ENCODE measurements around the gene PEAK1.
"Not testable (repeated sequence)": the region's sequence is repeated elsewhere in the genome, so short reads cannot be mapped to it uniquely, and the experiment has no call there.

PEAK1 gene

GRCh38 chr15:77292969-77293558 is 126.8 kb downstream of the PEAK1 start:
- Mint-ChIP-seq H3K27ac (no peak overlapping the region), H3K4me1 (ENCODE audit: low read depth) (no peaks in the 10 kb centered on the region), H3K36me3 (ENCODE audit: low read depth) (no peaks in the 10 kb centered on the region), H3K9me3 (no peaks in the 10 kb centered on the region), H3K27me3 (no peaks in the 10 kb centered on the region), H3K4me3 (no peak overlapping the region)

GRCh38 chr15:77291107-77291506 is 128.8 kb downstream of the PEAK1 start:
- H3K9me3 Mint-ChIP-seq: no peaks in the 10 kb centered on the region
- H3K4me3 Mint-ChIP-seq: no peak overlapping the region
- H3K4me1 Mint-ChIP-seq (ENCODE audit: low read depth): no peaks in the 10 kb centered on the region
- H3K36me3 Mint-ChIP-seq (ENCODE audit: low read depth): peaks cover under 1% of the 10 kb centered on the region
- H3K27me3 Mint-ChIP-seq: no peaks in the 10 kb centered on the region
- no peak overlapping the region for H3K27ac Mint-ChIP-seq

- Mint-ChIP-seq H3K9me3 (no peaks in the 10 kb centered on the region), H3K4me3 (no peak overlapping the region), H3K27me3 (no peaks in the 10 kb centered on the region), H3K4me1 (ENCODE audit: low read depth) (no peaks in the 10 kb centered on the region), H3K27ac (no peak overlapping the region), H3K36me3 (ENCODE audit: low read depth) (peaks cover 24% of the 10 kb centered on the region)
Measured at GRCh38 chr15:77287385-77287784, 132.5 kb downstream of the PEAK1 start.

DNA sequence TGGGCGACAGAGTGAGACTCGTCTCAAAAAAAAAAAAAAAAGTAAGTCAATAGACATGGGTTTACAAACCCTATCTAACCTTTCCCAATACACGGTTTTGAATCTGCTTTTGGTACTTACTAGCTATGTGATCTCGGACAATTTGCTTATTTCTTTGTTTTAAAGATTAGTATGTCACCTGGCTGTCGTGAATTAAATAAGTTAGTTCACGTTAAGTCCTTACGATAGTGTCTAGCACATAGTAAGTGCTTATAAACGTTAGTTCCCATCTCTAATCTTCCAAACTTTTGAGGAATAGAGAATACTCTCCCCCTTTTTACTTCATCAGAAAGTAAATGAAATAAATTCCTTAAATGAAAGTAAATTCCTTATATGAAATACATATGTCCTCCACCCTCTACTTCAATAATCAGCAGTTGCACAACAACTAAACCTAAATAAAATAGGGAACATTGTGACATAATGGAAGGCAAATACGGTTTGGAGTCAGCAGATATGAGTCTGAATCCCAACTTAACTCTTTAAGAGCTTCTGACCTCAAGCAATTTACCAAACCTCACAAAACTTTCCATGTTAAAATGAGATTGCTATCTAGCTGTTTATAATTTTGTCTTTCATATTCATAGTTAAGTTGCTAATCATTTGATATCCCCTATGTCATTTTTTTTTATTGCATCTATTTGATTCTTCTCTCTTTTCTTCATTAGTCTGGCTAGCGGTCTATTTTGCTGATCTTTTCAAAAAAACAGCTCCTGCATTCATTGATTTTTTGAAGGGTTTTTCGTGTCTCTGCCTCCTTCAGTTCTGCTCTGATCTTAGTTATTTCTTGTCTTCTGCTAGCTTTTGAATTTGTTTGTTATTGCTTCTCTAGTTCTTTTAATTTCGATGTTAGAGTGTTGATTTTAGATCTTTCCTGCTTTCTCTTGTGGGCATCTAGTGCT is 134.6 kb downstream of the PEAK1 start:
- H3K4me3 Mint-ChIP-seq: no peak overlapping the region
- no peaks in the 10 kb centered on the region for H3K4me1 Mint-ChIP-seq (ENCODE audit: low read depth)
- H3K27ac Mint-ChIP-seq: no peak overlapping the region
- H3K9me3 Mint-ChIP-seq: no peaks in the 10 kb centered on the region
- no peaks in the 10 kb centered on the region for H3K27me3 Mint-ChIP-seq
- peaks cover 30% of the 10 kb centered on the region for H3K36me3 Mint-ChIP-seq (ENCODE audit: low read depth)

GRCh38 chr15:77282333-77282732 is 137.6 kb downstream of the PEAK1 start:
- H3K36me3 Mint-ChIP-seq (ENCODE audit: low read depth): peaks cover 30% of the 10 kb centered on the region
- no peaks in the 10 kb centered on the region for H3K27me3 Mint-ChIP-seq
- H3K4me3 Mint-ChIP-seq: no peak overlapping the region
- no peaks in the 10 kb centered on the region for H3K9me3 Mint-ChIP-seq
- no peak overlapping the region for H3K27ac Mint-ChIP-seq
- H3K4me1 Mint-ChIP-seq (ENCODE audit: low read depth): no peaks in the 10 kb centered on the region

- Mint-ChIP-seq H3K27ac (no peak overlapping the region), H3K36me3 (ENCODE audit: low read depth) (peaks cover 33% of the 10 kb centered on the region), H3K9me3 (no peaks in the 10 kb centered on the region), H3K4me1 (ENCODE audit: low read depth) (peaks cover 6% of the 10 kb centered on the region), H3K4me3 (no peak overlapping the region), H3K27me3 (no peaks in the 10 kb centered on the region)
Measured at GRCh38 chr15:77276943-77277342, 143.0 kb downstream of the PEAK1 start.

DNA sequence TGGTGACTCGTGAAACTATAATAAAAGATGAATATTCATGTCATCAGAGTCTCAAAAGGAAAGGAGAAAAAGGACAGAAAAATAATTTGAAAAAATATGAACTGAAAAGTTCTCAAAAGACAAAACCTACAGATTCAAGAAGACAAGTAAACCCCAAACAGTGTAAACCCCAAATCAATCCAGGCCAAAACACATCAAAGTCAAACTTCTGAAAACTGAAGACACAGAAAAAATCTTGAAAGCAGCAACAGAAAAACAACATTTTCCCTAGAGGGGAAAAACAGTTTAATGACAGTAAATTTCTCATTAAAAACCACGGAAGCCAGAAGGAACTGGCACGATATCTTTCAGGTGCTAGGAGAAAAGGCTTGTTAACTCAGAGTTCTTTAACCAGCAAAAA is 143.8 kb downstream of the PEAK1 start:
- no peaks in the 10 kb centered on the region for H3K27me3 Mint-ChIP-seq
- no peaks in the 10 kb centered on the region for H3K9me3 Mint-ChIP-seq
- H3K36me3 Mint-ChIP-seq (ENCODE audit: low read depth): peaks cover 31% of the 10 kb centered on the region
- H3K4me3 Mint-ChIP-seq: no peak overlapping the region
- no peak overlapping the region for H3K27ac Mint-ChIP-seq
- H3K4me1 Mint-ChIP-seq (ENCODE audit: low read depth): peaks cover 6% of the 10 kb centered on the region

GRCh38 chr15:77273136-77273535 is 146.8 kb downstream of the PEAK1 start:
- Mint-ChIP-seq H3K36me3 (ENCODE audit: low read depth) (peaks cover 54% of the 10 kb centered on the region), H3K27ac (peak overlapping the region; percentile 42)
- not testable (repeated sequence) for H3K9me3 Mint-ChIP-seq; H3K4me1 Mint-ChIP-seq (ENCODE audit: low read depth); H3K4me3 Mint-ChIP-seq; H3K27me3 Mint-ChIP-seq

DNA sequence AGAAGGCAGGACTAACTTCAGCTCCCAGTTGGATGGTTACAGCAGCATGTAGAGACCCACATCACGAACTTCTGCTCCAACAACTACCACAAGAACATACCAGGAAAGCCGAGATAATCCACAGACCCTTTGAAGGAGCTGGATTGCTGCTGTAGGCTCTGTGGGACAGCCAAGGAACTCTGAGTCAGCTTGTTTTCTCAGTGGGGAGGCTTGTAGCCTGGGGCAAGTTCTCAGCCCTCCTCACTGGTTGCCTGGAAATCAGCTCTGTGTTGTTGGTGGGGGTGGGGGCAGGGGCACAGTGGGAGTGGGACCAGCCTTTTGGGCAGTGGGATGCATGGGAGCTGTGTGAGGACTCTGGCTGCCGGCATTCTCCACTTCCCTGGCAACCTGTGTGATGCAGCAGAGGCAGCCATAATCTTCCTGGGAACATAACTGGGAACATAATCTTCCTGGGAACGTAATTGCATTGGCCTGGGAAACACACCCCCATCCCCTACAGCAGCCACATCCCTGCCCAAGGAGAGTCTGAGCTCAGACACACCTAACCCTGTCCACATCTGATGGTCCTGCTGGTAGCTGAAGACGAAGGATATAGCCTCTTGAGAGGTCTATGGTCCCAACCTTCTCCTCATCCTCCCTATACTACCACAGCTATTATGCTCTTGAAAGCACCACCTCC is 153.1 kb downstream of the PEAK1 start:
- Mint-ChIP-seq H3K9me3 (peaks cover 6% of the 10 kb centered on the region), H3K27ac (no peak overlapping the region), H3K27me3 (no peaks in the 10 kb centered on the region), H3K36me3 (ENCODE audit: low read depth) (peaks cover 40% of the 10 kb centered on the region), H3K4me1 (ENCODE audit: low read depth) (no peaks in the 10 kb centered on the region), H3K4me3 (no peak overlapping the region)

DNA sequence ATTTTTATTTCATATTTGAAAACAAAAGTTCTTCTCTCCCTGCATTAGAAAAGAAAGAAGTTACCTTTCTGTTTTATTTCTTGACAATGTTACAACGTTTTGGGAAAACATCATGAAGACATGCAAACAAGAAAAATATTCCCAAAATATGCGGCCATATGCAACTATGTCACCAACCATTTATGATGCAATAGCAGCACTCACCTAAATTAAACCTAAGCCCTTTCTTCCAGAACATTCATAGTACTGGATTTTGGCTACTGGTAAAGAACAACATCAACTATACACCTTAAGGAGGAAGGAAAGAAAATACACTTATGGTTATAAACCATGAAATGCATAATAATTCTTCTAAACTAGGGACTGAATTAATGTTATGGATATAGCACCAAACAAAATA is 164.5 kb downstream of the PEAK1 start:
- H3K4me1 Mint-ChIP-seq (ENCODE audit: low read depth): peaks cover 3% of the 10 kb centered on the region
- H3K36me3 Mint-ChIP-seq (ENCODE audit: low read depth): peaks cover 31% of the 10 kb centered on the region
- no peaks in the 10 kb centered on the region for H3K9me3 Mint-ChIP-seq
- H3K27me3 Mint-ChIP-seq: no peaks in the 10 kb centered on the region
- no peak overlapping the region for H3K27ac Mint-ChIP-seq
- no peak overlapping the region for H3K4me3 Mint-ChIP-seq

DNA sequence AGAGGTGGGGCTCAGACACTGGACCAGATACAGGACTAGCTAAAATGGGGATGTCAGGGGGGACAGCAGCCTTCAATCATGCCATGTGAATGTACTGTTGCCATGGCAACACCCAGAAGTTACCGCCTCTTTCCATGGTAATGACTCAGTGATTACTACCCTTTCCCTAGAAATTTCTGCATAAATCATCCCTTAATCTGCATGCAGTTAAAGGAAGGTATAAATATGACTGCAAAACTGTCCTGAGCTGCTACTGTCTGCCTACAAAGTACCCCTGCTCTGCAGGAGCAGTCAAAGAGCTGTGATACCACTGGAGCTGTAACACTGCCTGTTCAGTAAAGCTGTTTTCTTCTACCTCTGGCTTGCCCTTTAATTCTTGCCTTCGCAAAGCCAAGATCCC is 168.2 kb downstream of the PEAK1 start:
- Mint-ChIP-seq H3K4me3 (no peak overlapping the region), H3K9me3 (no peaks in the 10 kb centered on the region), H3K36me3 (ENCODE audit: low read depth) (peaks cover 31% of the 10 kb centered on the region), H3K27me3 (no peaks in the 10 kb centered on the region), H3K27ac (no peak overlapping the region), H3K4me1 (ENCODE audit: low read depth) (peaks cover 3% of the 10 kb centered on the region)

- Mint-ChIP-seq H3K4me1 (ENCODE audit: low read depth) (peaks cover 12% of the 10 kb centered on the region), H3K36me3 (ENCODE audit: low read depth) (peaks cover 24% of the 10 kb centered on the region), H3K27me3 (no peaks in the 10 kb centered on the region), H3K9me3 (no peaks in the 10 kb centered on the region), H3K27ac (no peak overlapping the region), H3K4me3 (no peak overlapping the region)
Measured at GRCh38 chr15:77247116-77247515, 172.8 kb downstream of the PEAK1 start.

GRCh38 chr15:77243716-77244401 is 176.0 kb downstream of the PEAK1 start:
- H3K4me3 Mint-ChIP-seq: no peak overlapping the region
- H3K36me3 Mint-ChIP-seq (ENCODE audit: low read depth): peaks cover 17% of the 10 kb centered on the region
- H3K27me3 Mint-ChIP-seq: no peaks in the 10 kb centered on the region
- H3K9me3 Mint-ChIP-seq: no peaks in the 10 kb centered on the region
- H3K27ac Mint-ChIP-seq: no peak overlapping the region
- peaks cover 9% of the 10 kb centered on the region for H3K4me1 Mint-ChIP-seq (ENCODE audit: low read depth)

GRCh38 chr15:77243135-77243534 is 176.8 kb downstream of the PEAK1 start:
- no peaks in the 10 kb centered on the region for H3K9me3 Mint-ChIP-seq
- H3K36me3 Mint-ChIP-seq (ENCODE audit: low read depth): peaks cover 24% of the 10 kb centered on the region
- H3K27me3 Mint-ChIP-seq: no peaks in the 10 kb centered on the region
- H3K27ac Mint-ChIP-seq: no peak overlapping the region
- H3K4me3 Mint-ChIP-seq: no peak overlapping the region
- H3K4me1 Mint-ChIP-seq (ENCODE audit: low read depth): peaks cover 9% of the 10 kb centered on the region

Data from stimulated activated naive CD8-positive, alpha-beta T cell treated with anti-CD3 and anti-CD28 coated beads, Interleukin-15, Interleukin-2, amounts not matched to agents 100 ng/mL and 50 ng/mL, for 24 hours (primary cell).